ENCODE measurements around the gene NDUFS4.

- TF ChIP-seq CTCF (IDR thresholded peaks at IDR 0.05; ENCODE audit: insufficient read depth, low read length) (no peak), POLR2AphosphoS5 (IDR thresholded peaks at IDR 0.05; ENCODE audit: low read depth) (no peak)
- TF ChIP-seq, protein P1, sequence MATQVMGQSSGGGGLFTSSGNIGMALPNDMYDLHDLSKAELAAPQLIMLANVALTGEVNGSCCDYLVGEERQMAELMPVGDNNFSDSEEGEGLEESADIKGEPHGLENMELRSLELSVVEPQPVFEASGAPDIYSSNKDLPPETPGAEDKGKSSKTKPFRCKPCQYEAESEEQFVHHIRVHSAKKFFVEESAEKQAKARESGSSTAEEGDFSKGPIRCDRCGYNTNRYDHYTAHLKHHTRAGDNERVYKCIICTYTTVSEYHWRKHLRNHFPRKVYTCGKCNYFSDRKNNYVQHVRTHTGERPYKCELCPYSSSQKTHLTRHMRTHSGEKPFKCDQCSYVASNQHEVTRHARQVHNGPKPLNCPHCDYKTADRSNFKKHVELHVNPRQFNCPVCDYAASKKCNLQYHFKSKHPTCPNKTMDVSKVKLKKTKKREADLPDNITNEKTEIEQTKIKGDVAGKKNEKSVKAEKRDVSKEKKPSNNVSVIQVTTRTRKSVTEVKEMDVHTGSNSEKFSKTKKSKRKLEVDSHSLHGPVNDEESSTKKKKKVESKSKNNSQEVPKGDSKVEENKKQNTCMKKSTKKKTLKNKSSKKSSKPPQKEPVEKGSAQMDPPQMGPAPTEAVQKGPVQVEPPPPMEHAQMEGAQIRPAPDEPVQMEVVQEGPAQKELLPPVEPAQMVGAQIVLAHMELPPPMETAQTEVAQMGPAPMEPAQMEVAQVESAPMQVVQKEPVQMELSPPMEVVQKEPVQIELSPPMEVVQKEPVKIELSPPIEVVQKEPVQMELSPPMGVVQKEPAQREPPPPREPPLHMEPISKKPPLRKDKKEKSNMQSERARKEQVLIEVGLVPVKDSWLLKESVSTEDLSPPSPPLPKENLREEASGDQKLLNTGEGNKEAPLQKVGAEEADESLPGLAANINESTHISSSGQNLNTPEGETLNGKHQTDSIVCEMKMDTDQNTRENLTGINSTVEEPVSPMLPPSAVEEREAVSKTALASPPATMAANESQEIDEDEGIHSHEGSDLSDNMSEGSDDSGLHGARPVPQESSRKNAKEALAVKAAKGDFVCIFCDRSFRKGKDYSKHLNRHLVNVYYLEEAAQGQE (IDR thresholded peaks at IDR 0.05; ENCODE audit: insufficient replicate concordance, low read depth): no peak
Measured at GRCh38 chr5:53575101-53575500, 14.7 kb downstream of the NDUFS4 start.

All from HL-60 (cell line).